ENCODE data around the gene LRRC71.
A peak's percentile ranks its signal among the peaks of the same experiment; 100 is the strongest.

Gene LRRC71

DNA sequence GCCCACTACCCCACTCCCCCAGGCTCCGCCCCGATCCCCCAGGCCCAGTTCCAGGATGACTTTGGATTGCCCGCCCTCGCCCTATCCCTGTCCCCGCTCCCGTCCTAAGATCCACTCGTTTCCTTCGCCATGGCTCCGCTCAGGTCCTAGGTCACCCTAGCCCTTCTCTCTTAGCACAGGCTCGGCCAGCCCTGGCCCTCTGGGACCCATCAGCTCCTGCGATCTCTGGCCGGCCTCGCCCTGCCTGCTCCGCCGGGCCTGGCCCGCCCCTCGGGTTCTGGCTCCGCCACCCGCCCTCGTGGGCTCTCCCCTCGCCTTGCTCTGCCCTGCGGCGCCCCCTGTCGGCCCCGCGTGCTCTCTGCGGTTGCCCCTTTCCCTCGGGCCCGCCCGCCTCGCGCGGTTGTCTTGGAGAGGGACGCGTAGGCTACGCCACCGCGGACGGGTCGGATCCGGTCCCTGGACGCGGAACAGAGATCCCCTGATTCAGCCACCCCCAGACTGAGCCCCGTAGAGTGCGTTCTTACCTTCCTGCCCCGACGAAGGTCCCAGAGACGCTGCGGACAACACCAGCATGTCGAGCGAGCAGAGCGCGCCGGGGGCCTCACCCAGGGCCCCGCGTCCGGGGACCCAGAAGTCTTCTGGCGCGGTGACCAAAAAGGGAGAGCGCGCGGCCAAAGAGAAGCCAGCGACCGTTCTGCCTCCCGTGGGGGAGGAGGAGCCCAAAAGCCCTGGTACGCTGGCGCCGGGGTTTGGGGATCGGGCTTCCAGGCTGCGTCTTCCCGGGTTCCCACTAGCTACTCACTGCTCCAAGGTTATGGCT lies at the start of gene LRRC71:
Gene LRRC71, plus strand, starts transcription at position 400 of the 820 bp plus-strand sequence. Its CDS starts 172 bp downstream, at position 572.
- ChIA-PET POLR2A (no interaction called here), CTCF (interaction anchor here (0.5 to 11.9 kb wide), 25 partner anchors 8 to 269 kb away, joined by 3 to 199 read pairs (median 4); partner anchors contain the start of genes NTRK1 and PEAR1)
- no peak within 1 kb of the TSS for H3K27ac ChIP-seq (ENCODE audit: extremely low read depth, low read depth, low read length)
- no peaks in the 10 kb centered on the region for H3K36me3 ChIP-seq (ENCODE audit: control insufficient read depth in 2 of 2, insufficient read depth in 1 of 2, low read length in 2 of 2)
- H3K4me3 ChIP-seq (ENCODE audit: low read depth, low read length) = no peak within 1 kb of the TSS
- no peaks in the 10 kb centered on the region for H3K9me3 ChIP-seq (ENCODE audit: control insufficient read depth, insufficient read depth, low read depth, low read length)
- H3K4me1 ChIP-seq (ENCODE audit: control insufficient read depth, insufficient read depth, low read length) = no peaks in the 10 kb centered on the region
- TF ChIP-seq ZBTB17 (tag by site-specific recombination; IDR thresholded peaks at IDR 0.05) (peak; percentile 71; the same call in 1 of the 2 replicates), ZNF416 (tag by site-specific recombination; IDR thresholded peaks at IDR 0.05) (no peak), BCL11B (tag by site-specific recombination; IDR thresholded peaks at IDR 0.05; ENCODE audit: low read depth) (no peak), GLI4 (tag by site-specific recombination; IDR thresholded peaks at IDR 0.05) (no peak), ZNF701 (tag by site-specific recombination; IDR thresholded peaks at IDR 0.05) (no peak), ZNF175 (tag by site-specific recombination; IDR thresholded peaks at IDR 0.05) (no peak), ZNF837 (tag by site-specific recombination; IDR thresholded peaks at IDR 0.05) (no peak), OVOL3 (tag by site-specific recombination; IDR thresholded peaks at IDR 0.05) (no peak), SP7 (tag by site-specific recombination; IDR thresholded peaks at IDR 0.05) (peak; percentile 41; the same call in 1 of the 2 replicates), ZNF239 (tag by site-specific recombination; IDR thresholded peaks at IDR 0.05) (no peak), SCRT2 (tag by site-specific recombination; IDR thresholded peaks at IDR 0.05) (no peak), ZNF513 (tag by site-specific recombination; IDR thresholded peaks at IDR 0.05) (no peak), ZNF274 (IDR thresholded peaks at IDR 0.05; ENCODE audit: low read length) (no peak), ZNF274 (tag by site-specific recombination; IDR thresholded peaks at IDR 0.05; ENCODE audit: borderline replicate concordance) (no peak), IKZF3 (tag by site-specific recombination; IDR thresholded peaks at IDR 0.05) (no peak), MYNN (tag by site-specific recombination; IDR thresholded peaks at IDR 0.05; ENCODE audit: borderline replicate concordance) (no peak), ZNF37A (tag by site-specific recombination; IDR thresholded peaks at IDR 0.05) (no peak), ZNF785 (tag by site-specific recombination; IDR thresholded peaks at IDR 0.05) (no peak), ZNF132 (tag by site-specific recombination; IDR thresholded peaks at IDR 0.05; ENCODE audit: borderline replicate concordance) (no peak), GLI2 (tag by site-specific recombination; IDR thresholded peaks at IDR 0.05; ENCODE audit: borderline replicate concordance, low read depth) (no peak), ZNF302 (tag by site-specific recombination; IDR thresholded peaks at IDR 0.05; ENCODE audit: low read depth) (no peak), ZNF664 (tag by site-specific recombination; IDR thresholded peaks at IDR 0.05) (no peak), ZNF394 (tag by site-specific recombination; IDR thresholded peaks at IDR 0.05; ENCODE audit: borderline replicate concordance) (0 out of 2 replicates have a peak, but pooled peaks have one; percentile 12), ZNF354C (tag by site-specific recombination; IDR thresholded peaks at IDR 0.05; ENCODE audit: borderline replicate concordance, low read depth) (no peak), ZNF16 (tag by site-specific recombination; IDR thresholded peaks at IDR 0.05; ENCODE audit: low read depth) (no peak), ZBTB6 (tag by site-specific recombination; IDR thresholded peaks at IDR 0.05) (no peak), ZNF280D (tag by site-specific recombination; IDR thresholded peaks at IDR 0.05) (no peak), ZNF571 (tag by site-specific recombination; IDR thresholded peaks at IDR 0.05) (no peak), ZNF624 (tag by site-specific recombination; IDR thresholded peaks at IDR 0.05) (no peak), ZNF121 (tag by site-specific recombination; IDR thresholded peaks at IDR 0.05) (no peak), FEZF1 (tag by site-specific recombination; IDR thresholded peaks at IDR 0.05) (no peak)
- TF ChIP-seq, protein P1, sequence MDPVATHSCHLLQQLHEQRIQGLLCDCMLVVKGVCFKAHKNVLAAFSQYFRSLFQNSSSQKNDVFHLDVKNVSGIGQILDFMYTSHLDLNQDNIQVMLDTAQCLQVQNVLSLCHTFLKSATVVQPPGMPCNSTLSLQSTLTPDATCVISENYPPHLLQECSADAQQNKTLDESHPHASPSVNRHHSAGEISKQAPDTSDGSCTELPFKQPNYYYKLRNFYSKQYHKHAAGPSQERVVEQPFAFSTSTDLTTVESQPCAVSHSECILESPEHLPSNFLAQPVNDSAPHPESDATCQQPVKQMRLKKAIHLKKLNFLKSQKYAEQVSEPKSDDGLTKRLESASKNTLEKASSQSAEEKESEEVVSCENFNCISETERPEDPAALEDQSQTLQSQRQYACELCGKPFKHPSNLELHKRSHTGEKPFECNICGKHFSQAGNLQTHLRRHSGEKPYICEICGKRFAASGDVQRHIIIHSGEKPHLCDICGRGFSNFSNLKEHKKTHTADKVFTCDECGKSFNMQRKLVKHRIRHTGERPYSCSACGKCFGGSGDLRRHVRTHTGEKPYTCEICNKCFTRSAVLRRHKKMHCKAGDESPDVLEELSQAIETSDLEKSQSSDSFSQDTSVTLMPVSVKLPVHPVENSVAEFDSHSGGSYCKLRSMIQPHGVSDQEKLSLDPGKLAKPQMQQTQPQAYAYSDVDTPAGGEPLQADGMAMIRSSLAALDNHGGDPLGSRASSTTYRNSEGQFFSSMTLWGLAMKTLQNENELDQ (tag by site-specific recombination; IDR thresholded peaks at IDR 0.05; ENCODE audit: low read depth) = no peak
